Measurements from ENCODE around the gene YTHDF1.

DNA sequence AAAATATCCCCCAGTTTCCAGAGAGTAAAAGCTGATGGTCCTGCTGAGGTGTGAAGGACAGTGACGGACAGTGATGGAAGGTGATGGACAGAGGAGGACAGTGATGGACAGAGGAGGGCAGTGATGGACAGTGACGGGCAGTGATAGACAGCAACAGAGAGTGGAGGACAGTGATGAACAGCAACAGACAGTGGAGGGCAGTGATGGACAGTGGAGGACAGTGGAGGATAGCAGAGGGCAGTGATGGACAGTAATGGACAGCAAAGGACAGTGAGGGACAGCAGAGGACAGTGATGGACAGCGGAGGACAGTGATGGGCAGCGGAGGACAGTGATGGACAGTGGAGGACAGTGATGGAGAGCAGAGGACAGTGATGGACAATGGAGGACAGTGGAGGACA lies 41.0 kb upstream of the YTHDF1 start:
- TF ChIP-seq GATA2 (IDR thresholded peaks at IDR 0.05; ENCODE audit: low read depth, low read length) (no peak), GATA3 (IDR thresholded peaks at IDR 0.05; ENCODE audit: low read depth, low read length) (no peak)
